A549 (cell line): ENCODE data around the gene DIP2A.

ENCODE experiments used
- EP300 ChIP-seq, 2 experiments: fragments of >200 bp; sonication (Bioruptor Twin); formaldehyde crosslinking; IDR thresholded peaks; 2 replicates in 1 of 2; 3 replicates in 1 of 2; pipeline ENCODE4 v1.6.1; 2016 to 2017
- MAZ ChIP-seq: fragments of 150-350 bp; IDR thresholded peaks from 2 replicates; pipeline ENCODE4 v1.6.1; 2014; ENCODE audit warnings: antibody characterized with exemption, low read depth, low read length, borderline replicate concordance

DNA sequence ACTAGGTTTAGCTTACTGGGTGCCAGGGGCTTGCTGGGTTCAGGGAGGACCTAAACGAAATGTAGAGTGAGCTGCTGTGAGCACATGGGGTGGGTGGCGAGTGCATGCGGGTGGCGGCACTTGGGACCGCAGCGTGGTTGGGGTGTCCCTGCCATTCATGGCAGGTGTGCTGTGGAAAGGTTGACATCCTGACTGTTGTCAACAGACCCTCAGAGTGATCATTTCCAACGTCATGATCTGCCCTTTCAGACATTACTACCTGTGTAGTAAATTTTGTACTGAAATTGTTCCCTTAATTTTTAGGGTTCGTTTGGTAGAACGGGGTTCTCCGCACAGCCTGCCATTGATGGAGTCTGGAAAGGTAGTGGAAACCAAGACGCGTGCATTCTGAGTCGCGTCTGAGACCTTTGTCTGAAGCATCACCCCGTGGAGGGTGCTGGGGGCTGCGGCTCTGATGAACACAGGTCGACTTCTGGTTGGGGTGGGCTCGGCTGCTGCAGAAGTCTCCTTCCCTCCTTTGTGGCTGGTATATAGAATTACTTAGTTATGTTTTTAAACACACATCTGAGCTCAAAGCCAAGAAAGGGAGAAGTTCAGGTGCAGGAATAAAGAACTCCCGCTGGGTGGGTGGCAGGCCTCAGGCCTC lies 102.9 kb downstream of the DIP2A start:
- no peak for TF ChIP-seq MAZ
- no peak for TF ChIP-seq EP300 (IDR thresholded peaks at IDR 0.05)
